ENCODE measurements around the gene AGK. TPM values are rescaled to one million over a fixed set of nuclear protein-coding genes. Genes with fewer than 3 reads are reported as not detected.

Gene AGK
- total and polyA plus RNA-seq, 2 experiments from 2014 or later: 21.9 to 37.9 TPM

DNA sequence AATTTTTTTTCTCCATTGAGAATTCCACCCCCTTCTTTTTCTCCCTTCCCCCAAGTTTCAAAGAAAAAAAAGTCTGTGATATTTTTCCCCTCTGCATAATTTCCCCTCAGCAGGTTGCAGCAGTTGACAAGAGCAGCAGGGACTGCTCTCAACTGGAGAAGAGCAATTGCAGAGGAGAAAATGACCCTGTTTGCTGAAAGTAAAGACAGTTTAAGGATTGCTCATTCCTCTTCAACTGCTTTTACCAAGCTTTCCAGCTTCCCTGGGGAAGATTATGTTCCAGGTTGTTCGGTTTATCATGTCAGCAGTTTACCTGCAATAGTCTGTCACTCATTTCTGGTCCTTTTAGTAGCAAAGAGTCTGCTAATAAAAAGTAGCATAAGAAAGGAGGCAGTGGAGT lies 16.2 kb downstream of the AGK start:
- 0 out of 2 replicates have a peak, but pooled peaks cover 3% of the 10 kb centered on the region for H3K9me2 ChIP-seq (ENCODE audit: insufficient read depth)
- TF ChIP-seq STAT1 (IDR thresholded peaks at IDR 0.05; ENCODE audit: unreplicated experiment): no peak
- no peak for TF ChIP-seq ZNF462 (CRISPR knock-in tag; IDR thresholded peaks at IDR 0.05)
- TF ChIP-seq JUNB (IDR thresholded peaks at IDR 0.05; ENCODE audit: unreplicated experiment): no peak
- TF ChIP-seq, protein P1, sequence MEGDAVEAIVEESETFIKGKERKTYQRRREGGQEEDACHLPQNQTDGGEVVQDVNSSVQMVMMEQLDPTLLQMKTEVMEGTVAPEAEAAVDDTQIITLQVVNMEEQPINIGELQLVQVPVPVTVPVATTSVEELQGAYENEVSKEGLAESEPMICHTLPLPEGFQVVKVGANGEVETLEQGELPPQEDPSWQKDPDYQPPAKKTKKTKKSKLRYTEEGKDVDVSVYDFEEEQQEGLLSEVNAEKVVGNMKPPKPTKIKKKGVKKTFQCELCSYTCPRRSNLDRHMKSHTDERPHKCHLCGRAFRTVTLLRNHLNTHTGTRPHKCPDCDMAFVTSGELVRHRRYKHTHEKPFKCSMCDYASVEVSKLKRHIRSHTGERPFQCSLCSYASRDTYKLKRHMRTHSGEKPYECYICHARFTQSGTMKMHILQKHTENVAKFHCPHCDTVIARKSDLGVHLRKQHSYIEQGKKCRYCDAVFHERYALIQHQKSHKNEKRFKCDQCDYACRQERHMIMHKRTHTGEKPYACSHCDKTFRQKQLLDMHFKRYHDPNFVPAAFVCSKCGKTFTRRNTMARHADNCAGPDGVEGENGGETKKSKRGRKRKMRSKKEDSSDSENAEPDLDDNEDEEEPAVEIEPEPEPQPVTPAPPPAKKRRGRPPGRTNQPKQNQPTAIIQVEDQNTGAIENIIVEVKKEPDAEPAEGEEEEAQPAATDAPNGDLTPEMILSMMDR (conservative IDR thresholded peaks at IDR 0.05; ENCODE audit: low read depth in 2 of 2): no peak
- no peak for TF ChIP-seq EZH2 (IDR thresholded peaks at IDR 0.05; ENCODE audit: low read depth, unreplicated experiment)
- TF ChIP-seq POLR2AphosphoS5 (IDR thresholded peaks at IDR 0.05; ENCODE audit: low read depth): no peak
- TF ChIP-seq, protein P2, sequence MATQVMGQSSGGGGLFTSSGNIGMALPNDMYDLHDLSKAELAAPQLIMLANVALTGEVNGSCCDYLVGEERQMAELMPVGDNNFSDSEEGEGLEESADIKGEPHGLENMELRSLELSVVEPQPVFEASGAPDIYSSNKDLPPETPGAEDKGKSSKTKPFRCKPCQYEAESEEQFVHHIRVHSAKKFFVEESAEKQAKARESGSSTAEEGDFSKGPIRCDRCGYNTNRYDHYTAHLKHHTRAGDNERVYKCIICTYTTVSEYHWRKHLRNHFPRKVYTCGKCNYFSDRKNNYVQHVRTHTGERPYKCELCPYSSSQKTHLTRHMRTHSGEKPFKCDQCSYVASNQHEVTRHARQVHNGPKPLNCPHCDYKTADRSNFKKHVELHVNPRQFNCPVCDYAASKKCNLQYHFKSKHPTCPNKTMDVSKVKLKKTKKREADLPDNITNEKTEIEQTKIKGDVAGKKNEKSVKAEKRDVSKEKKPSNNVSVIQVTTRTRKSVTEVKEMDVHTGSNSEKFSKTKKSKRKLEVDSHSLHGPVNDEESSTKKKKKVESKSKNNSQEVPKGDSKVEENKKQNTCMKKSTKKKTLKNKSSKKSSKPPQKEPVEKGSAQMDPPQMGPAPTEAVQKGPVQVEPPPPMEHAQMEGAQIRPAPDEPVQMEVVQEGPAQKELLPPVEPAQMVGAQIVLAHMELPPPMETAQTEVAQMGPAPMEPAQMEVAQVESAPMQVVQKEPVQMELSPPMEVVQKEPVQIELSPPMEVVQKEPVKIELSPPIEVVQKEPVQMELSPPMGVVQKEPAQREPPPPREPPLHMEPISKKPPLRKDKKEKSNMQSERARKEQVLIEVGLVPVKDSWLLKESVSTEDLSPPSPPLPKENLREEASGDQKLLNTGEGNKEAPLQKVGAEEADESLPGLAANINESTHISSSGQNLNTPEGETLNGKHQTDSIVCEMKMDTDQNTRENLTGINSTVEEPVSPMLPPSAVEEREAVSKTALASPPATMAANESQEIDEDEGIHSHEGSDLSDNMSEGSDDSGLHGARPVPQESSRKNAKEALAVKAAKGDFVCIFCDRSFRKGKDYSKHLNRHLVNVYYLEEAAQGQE (IDR thresholded peaks at IDR 0.05; ENCODE audit: unreplicated experiment): no peak
- TF ChIP-seq, protein P3, sequence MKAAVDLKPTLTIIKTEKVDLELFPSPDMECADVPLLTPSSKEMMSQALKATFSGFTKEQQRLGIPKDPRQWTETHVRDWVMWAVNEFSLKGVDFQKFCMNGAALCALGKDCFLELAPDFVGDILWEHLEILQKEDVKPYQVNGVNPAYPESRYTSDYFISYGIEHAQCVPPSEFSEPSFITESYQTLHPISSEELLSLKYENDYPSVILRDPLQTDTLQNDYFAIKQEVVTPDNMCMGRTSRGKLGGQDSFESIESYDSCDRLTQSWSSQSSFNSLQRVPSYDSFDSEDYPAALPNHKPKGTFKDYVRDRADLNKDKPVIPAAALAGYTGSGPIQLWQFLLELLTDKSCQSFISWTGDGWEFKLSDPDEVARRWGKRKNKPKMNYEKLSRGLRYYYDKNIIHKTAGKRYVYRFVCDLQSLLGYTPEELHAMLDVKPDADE (IDR thresholded peaks at IDR 0.05): no peak
- TF ChIP-seq NANOG (IDR thresholded peaks at IDR 0.05; ENCODE audit: borderline replicate concordance): no peak
- no peak for TF ChIP-seq ZNF331 (CRISPR knock-in tag; IDR thresholded peaks at IDR 0.05; ENCODE audit: low read depth)
- TF ChIP-seq CREB1 (CRISPR knock-in tag; IDR thresholded peaks at IDR 0.05; ENCODE audit: low read depth): no peak
- no peak for TF ChIP-seq EZH2phosphoT487 (IDR thresholded peaks at IDR 0.05; ENCODE audit: unreplicated experiment)
- no peak for TF ChIP-seq ZNF114 (CRISPR knock-in tag; IDR thresholded peaks at IDR 0.05)
- no peaks in the 10 kb centered on the region for H3F3A ChIP-seq (replicated peaks; ENCODE audit: low read depth)
- peaks cover 39% of the 10 kb centered on the region for H3K36me3 Mint-ChIP-seq (ENCODE audit: low read depth)
- no peak overlapping the region for H2AFZ ChIP-seq
- no peaks in the 10 kb centered on the region for H4K20me1 ChIP-seq (replicated peaks; ENCODE audit: insufficient read depth)
- no peaks in the 10 kb centered on the region for H3K9me3 Mint-ChIP-seq
- H3K27me3 Mint-ChIP-seq (ENCODE audit: insufficient read depth, low read depth, poor library complexity): peaks cover 2% of the 10 kb centered on the region
- no peak overlapping the region for H3K27ac Mint-ChIP-seq
- H3K27me3 ChIP-seq (ENCODE audit: insufficient read depth): no peaks in the 10 kb centered on the region
- ATAC-seq (no peak), DNase-seq (ENCODE audit: low spot score) (no peak)
- no peak overlapping the region for H3K27ac ChIP-seq (ENCODE audit: low read depth)
- H3K4me1 ChIP-seq (ENCODE audit: insufficient read depth): peaks cover 3% of the 10 kb centered on the region; the same call in 1 of the 2 replicates
- H3K4me2 ChIP-seq: no peak overlapping the region
- H3K79me2 ChIP-seq (replicated peaks; ENCODE audit: insufficient read depth): peaks cover 1% of the 10 kb centered on the region; the same call in 1 of the 2 replicates
- peaks cover 30% of the 10 kb centered on the region for H3K4me1 Mint-ChIP-seq
- peaks cover 3% of the 10 kb centered on the region for H3K36me3 ChIP-seq (ENCODE audit: insufficient read depth)
- H3K4me3 Mint-ChIP-seq: no peak overlapping the region
- H3K4me3 ChIP-seq: no peak overlapping the region
